Measurements from ENCODE around the gene STXBP4. TPM values are rescaled to one million over a fixed set of nuclear protein-coding genes. Genes with fewer than 3 reads are reported as not detected.

The STXBP4 gene
- total RNA-seq, 1 experiment from 2014 or later = 13.6 TPM

GRCh38 chr17:55177855-55178217 lies 209.3 kb downstream of the STXBP4 start:
- H3K9ac ChIP-seq (ENCODE audit: low read length) = no peak overlapping the region
- no peak overlapping the region for H3K27ac ChIP-seq (ENCODE audit: low read depth, low read length)
- no peaks in the 10 kb centered on the region for H3K27me3 ChIP-seq (ENCODE audit: insufficient read depth, low read length)
- no peak for DNase-seq (ENCODE audit: low read depth, low spot score)
- no peak overlapping the region for H3K4me3 ChIP-seq (replicated peaks in 1 of 2; ENCODE audit: low read depth in 1 of 2, low read length in 2 of 2)
- no peaks in the 10 kb centered on the region for H4K20me1 ChIP-seq (ENCODE audit: insufficient read depth)
- H3K9me3 ChIP-seq (ENCODE audit: control insufficient read depth in 1 of 2, insufficient read depth in 1 of 2, low read depth in 1 of 2, low read length in 2 of 2) = no peaks in the 10 kb centered on the region
- RAD21 ChIA-PET (ENCODE audit: low non-redundant PET in 1 of 2, low total read pairs in 2 of 2, uncharacterized antibody in 2 of 2, unreplicated experiment in 2 of 2) = no interaction called here
- no peaks in the 10 kb centered on the region for H3K36me3 ChIP-seq (ENCODE audit: control insufficient read depth in 1 of 2, insufficient read depth in 2 of 2, low read length in 2 of 2)
- POLR2A ChIA-PET = no interaction called here
- CTCF ChIA-PET = no interaction called here
- no peak overlapping the region for H2AFZ ChIP-seq (ENCODE audit: low read depth, low read length, poor library complexity, severe bottlenecking)
- no peak for TF ChIP-seq POLR2AphosphoS5 (IDR thresholded peaks at IDR 0.05; ENCODE audit: low read depth, low read length)
- BruUV-seq (replicated peaks) = no TSS peak
- H3K4me1 ChIP-seq (ENCODE audit: control insufficient read depth in 1 of 2, insufficient read depth in 2 of 2, low read length in 2 of 2) = peaks cover 0 to 4% of the 10 kb centered on the region in 2 experiments; a peak in 1 of 4 replicates
- no peaks in the 10 kb centered on the region for H3K79me2 ChIP-seq (ENCODE audit: insufficient read depth, low read length)
- no peak overlapping the region for H3K4me2 ChIP-seq (ENCODE audit: low read length)
- H3K9me2 ChIP-seq (ENCODE audit: insufficient read depth) = no peaks in the 10 kb centered on the region
- intact Hi-C loops (cut with micrococcal nuclease) = no loop called here
- ATAC-seq = no peak

DNA sequence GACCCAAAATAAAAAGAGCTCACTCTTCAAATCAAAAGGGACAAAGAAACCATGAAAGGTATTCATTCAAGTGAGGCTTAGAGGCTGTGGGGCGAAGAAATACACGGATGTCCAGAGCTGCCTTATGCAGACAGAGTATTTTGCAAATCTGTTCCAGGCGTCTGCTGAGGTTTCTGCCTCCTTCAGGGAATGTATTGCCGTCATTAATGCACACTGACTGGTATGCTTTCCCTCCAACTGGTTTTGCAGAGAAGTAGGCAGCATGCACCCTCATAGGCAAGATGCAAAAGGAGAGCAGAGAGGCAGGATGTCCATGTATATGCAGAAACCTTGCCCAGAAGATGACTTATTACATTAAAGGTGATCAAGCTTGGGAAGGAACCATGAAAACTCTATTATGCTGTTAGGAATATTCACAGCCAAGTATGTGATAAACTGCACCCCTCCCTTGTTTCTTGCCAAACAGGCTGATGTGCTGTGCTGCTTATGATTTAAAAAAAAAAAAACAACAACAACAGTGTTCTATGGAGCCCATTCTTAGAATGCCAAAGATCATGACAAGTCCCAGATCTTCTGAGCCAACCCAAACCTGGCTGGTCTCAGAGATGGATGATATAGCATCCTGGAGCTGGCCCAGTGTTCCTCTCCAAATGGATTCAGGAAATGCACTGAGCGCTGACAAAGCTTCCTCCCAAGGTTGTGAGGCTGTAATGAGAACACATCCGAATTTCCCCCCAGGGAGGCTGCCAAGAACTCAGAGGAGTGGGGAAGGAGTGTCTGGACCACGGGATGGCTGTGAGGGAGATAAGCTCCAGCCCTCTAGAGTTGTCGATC lies 218.6 kb downstream of the STXBP4 start:
- ATAC-seq = no peak
- H3K4me3 ChIP-seq (replicated peaks in 1 of 2; ENCODE audit: low read depth in 1 of 2, low read length in 2 of 2) = no peak overlapping the region
- no peak for TF ChIP-seq EZH2 (IDR thresholded peaks at IDR 0.05)
- TF ChIP-seq, protein P1, sequence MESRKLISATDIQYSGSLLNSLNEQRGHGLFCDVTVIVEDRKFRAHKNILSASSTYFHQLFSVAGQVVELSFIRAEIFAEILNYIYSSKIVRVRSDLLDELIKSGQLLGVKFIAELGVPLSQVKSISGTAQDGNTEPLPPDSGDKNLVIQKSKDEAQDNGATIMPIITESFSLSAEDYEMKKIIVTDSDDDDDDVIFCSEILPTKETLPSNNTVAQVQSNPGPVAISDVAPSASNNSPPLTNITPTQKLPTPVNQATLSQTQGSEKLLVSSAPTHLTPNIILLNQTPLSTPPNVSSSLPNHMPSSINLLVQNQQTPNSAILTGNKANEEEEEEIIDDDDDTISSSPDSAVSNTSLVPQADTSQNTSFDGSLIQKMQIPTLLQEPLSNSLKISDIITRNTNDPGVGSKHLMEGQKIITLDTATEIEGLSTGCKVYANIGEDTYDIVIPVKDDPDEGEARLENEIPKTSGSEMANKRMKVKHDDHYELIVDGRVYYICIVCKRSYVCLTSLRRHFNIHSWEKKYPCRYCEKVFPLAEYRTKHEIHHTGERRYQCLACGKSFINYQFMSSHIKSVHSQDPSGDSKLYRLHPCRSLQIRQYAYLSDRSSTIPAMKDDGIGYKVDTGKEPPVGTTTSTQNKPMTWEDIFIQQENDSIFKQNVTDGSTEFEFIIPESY (IDR thresholded peaks at IDR 0.05; ENCODE audit: extremely low read depth, insufficient replicate concordance, low read length) = no peak
- TF ChIP-seq ATF3 (IDR thresholded peaks at IDR 0.05) = no peak
- no peak for TF ChIP-seq CEBPB (IDR thresholded peaks at IDR 0.05; ENCODE audit: low read depth)
- no peak for TF ChIP-seq JUND (IDR thresholded peaks at IDR 0.05)
- TF ChIP-seq ZNF274 (IDR thresholded peaks at IDR 0.05; ENCODE audit: low read depth, low read length) = no peak
- no peak for TF ChIP-seq REST (IDR thresholded peaks at IDR 0.05; ENCODE audit: low read depth)
- TF ChIP-seq RAD21 (IDR thresholded peaks at IDR 0.05; ENCODE audit: low read depth) = no peak
- TF ChIP-seq SP1 (IDR thresholded peaks at IDR 0.05; ENCODE audit: low read depth) = no peak
- no peak for TF ChIP-seq TCF7L2 (IDR thresholded peaks at IDR 0.05; ENCODE audit: borderline replicate concordance, extremely low read depth, insufficient read depth, insufficient read length)
- TF ChIP-seq ZFX (IDR thresholded peaks at IDR 0.05) = no peak
- no peak for TF ChIP-seq SIN3A (IDR thresholded peaks at IDR 0.05; ENCODE audit: low read depth)

More for the DNA sequence above, 218.6 kb downstream of the STXBP4 start:
- no peak overlapping the region for H2AFZ ChIP-seq (ENCODE audit: low read depth, low read length, poor library complexity, severe bottlenecking)
- no peaks in the 10 kb centered on the region for H3K27me3 ChIP-seq (ENCODE audit: insufficient read depth, low read length)
- H3K36me3 ChIP-seq (ENCODE audit: control insufficient read depth in 1 of 2, insufficient read depth in 2 of 2, low read length in 2 of 2) = no peaks in the 10 kb centered on the region
- H3K79me2 ChIP-seq (ENCODE audit: insufficient read depth, low read length) = no peaks in the 10 kb centered on the region
- H4K20me1 ChIP-seq (ENCODE audit: insufficient read depth) = no peaks in the 10 kb centered on the region
- H3K4me1 ChIP-seq (ENCODE audit: control insufficient read depth in 1 of 2, insufficient read depth in 2 of 2, low read length in 2 of 2) = no peaks in the 10 kb centered on the region
- no peak overlapping the region for H3K4me2 ChIP-seq (ENCODE audit: low read length)
- CTCF ChIA-PET = no interaction called here
- POLR2A ChIA-PET = no interaction called here
- intact Hi-C loops (cut with micrococcal nuclease) = no loop called here
- no peak for DNase-seq (ENCODE audit: low read depth, low spot score)
- H3K9me2 ChIP-seq (ENCODE audit: insufficient read depth) = no peaks in the 10 kb centered on the region
- H3K9ac ChIP-seq (ENCODE audit: low read length) = no peak overlapping the region
- no TSS peak for BruUV-seq (replicated peaks)
- no peaks in the 10 kb centered on the region for H3K9me3 ChIP-seq (ENCODE audit: control insufficient read depth in 1 of 2, insufficient read depth in 1 of 2, low read depth in 1 of 2, low read length in 2 of 2)
- H3K27ac ChIP-seq (ENCODE audit: low read depth, low read length) = no peak overlapping the region
- RAD21 ChIA-PET (ENCODE audit: low non-redundant PET in 1 of 2, low total read pairs in 2 of 2, uncharacterized antibody in 2 of 2, unreplicated experiment in 2 of 2) = no interaction called here
